NCI-H82 (cell line): ENCODE measurements around the gene NDEL1.

ENCODE experiments used
- DNase-seq: peaks from one replicate; lab custom pipeline; 2025; lab: John Stamatoyannopoulos, UW

Gene NDEL1

DNA sequence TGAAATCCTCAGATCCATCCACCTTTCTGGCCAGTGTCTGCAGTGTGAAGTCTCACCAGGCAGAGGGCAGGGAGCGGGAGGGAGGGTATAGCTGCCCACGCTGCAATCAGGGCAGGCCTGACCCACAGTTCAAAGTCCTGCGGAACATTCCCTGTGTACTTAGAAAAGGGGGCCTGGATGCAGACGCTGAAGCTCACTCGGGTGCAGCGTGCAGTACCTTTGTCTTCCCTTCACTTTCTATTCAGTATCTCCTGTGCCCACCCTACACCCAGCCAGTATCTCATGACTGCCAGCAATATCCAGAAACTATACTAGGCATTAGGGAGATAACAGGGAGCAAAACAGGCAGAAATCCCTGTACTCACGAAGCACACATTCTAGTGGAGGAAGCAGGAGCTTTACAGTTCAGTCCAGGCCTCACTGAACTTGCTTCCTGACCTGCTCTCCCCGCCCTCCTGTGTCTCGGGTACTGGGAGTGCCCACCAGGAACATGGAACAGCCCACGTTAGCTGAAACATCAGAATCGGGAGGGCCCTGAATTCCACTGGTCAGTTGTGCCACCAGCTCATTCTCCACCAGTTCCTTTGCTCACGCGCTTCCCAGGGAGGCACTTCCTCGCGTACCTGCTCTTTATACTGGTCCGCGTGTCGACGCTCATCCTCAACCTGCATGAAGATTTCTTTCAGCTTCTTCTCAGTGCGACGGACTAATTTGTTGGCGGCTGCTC lies 42.2 kb downstream of the NDEL1 start:
- DNase-seq = no peak

DNA sequence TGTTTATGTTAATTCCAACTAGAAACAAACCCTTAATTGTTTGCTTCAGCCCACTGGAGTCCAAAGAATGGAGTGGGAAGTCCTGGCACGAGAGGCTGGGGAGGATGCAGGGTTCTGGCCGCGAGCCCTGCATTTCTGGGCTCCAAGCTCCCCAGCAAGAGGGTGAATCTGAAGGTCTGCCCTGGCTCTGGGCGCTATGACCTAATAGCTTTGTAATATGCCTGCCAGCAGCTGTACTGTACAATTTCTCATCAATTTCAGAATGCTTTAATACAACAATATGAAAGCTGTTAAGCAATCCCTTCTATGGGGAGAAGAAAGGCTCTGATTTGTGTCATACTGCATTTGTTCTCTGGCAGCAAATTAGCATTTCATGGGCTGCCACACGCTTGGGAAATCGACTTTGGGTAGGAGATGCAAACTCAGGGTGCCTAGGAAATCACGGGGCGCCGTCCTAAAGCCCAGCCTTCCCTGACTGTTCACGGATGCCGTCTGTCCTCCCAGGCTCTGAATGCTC lies 43.8 kb downstream of the NDEL1 start:
- no peak for DNase-seq

DNA sequence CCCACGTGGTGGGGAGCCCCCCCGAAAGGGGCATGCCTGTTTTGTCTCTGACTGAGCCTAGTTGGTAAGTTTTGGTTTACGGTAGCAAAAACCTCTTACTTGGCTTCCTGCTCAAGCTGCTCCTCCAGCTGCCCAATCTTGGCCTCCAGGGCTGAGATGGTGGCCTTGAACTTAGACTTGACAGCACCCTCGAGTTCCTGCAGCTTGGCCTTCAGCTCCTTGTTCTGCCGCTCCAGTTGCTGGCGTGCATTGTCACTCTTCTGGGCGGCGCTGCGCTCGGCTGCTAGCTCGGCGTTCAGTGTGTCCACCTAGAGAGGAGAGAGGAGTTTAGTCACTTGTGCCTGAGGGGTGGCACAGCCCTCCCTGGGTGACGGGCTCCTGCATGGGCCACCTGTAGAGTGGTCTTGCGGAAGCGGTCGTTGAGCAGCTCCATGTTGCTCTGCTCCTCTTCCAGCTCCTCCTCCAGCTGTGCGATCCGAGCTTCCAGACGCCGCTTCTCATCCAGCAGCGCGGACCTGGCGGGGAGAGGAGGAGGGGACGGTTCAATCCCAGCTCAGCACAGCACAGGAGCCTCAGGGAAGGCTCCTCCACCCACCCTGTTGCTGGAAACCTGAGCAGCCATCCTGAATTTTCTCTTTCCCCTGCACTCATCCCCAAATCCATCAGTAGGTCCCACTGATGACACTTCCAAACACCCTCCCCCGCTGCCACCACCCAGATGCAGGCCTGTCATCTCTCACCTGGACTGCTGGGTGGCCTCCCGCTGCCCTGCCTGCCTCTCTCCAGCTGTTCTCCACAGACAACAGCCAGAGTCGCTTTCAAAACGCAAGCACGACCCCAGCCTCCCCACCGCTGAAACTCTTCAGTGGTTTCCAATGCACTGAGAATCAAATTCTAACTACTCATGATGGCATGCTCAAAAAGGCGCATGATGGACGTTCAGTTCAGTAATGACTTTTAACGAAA lies 44.6 kb downstream of the NDEL1 start:
- no peak for DNase-seq

DNA sequence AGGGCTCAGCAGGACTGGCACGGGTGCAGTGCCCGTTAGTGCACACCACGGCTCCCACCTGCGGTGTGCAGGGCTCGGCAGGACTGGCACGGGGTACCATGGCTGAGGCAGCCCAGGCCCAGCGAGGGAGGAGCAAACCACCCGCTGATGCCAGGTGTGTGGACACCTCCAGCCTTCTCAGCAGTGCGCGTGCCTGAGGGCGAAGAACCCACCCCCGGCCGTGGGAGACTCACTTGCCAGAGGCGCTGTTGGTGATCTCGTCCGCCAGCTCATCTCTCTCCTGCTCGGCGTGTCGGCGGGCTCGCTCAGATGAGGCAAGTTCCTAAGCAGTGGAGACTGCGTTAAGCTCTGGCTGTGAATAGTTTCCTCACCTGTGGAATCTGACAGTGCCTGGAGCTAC lies 45.4 kb downstream of the NDEL1 start:
- no peak for DNase-seq

DNA sequence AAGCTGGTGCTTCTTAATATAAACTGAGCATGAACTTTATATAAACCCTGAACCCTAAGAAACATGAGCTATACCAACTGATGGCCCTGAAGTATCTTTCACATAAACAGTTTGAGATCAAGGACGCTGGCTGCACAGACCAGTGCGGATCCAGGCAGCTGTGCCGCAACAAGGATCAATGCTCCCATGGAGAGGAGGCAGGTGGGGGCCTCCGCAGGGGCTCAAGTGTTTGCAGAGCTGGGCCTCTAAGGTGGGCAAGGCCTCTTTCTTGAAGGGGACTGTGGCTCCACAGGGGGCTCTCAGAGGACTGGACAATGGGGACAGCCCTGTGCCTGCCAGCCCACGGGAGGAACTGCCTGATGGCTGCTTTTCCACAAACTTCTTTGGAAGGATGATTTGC lies 46.0 kb downstream of the NDEL1 start:
- DNase-seq = no peak

DNA sequence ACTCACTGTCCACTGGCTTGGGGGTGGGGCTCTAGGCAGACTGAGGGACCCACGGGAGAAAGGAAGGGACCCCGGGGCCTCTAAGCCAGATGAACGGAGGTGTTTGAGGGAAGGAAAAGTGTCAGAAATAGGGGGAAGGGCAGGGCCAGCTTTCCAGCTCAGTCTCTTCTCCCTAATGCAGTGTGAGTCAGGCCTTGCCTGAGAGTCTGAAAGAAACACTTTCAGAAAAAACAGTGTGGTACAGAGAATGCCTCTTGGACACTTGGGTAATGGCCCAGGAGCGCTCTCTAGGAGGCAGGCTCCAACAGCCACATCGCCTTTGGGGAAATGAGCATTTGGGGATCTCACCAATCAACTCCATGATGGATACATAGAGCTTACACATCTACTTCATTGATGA lies 46.9 kb downstream of the NDEL1 start:
- DNase-seq = no peak

DNA sequence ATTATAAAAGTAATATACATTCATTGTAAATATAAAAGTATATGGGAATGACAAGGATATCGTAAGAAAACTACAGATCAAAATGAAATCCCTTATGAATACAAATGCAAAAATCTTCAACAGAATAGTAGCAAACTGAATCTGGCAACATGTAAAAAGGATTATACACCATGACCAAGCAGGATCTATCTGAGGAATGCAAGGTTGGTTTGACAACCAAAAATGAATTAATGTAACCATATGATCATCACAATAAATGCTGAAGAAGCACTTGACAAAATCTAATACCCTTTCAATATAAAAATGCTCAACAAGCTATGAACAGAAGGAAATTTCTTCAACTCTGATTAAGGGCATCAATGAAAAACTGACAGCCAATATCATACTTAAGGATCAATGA lies 48.8 kb downstream of the NDEL1 start:
- no peak for DNase-seq

DNA sequence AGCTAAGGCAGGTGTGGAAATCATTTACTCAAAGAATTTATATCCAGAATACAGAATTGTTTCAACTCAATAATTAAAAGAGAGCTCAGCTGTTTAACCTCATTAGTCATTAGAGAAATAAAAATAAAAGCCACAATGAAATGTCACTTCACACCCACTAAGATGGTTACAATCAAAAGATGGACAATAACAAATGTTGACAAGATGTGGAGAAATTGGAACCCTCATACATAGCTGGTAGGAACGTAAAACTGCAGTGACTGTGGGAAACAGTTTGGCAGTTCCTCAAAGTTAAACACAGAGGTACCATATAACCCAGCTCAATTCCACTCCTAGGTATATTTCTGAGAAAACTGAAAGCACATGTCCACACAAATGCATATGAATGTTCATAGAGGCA lies 49.8 kb downstream of the NDEL1 start:
- DNase-seq = no peak

DNA sequence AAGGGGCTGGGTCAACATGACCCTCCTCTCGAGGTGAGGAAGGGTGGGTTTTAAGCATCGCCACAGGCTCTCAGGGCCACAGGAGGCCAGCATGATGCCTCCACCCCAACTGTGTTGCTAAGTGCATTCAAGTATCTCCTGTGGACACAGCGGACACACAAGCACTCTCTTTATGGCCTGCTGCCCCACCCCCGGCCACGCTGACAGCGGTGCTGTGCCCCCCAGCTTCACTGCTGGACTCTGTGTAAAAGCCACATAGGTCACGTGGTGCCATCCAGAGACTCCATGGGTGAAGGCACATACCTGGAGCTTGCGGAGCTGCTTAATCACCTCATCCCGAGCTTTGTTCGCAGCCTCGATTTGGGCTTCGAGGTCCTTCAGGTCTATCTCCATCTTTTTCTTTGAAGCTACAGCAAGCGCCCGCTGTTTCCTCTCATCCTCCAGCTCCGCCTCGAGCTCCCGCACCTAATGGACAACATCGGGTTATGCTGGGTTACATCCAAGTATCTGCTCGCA lies 51.5 kb downstream of the NDEL1 start:
- no peak for DNase-seq

DNA sequence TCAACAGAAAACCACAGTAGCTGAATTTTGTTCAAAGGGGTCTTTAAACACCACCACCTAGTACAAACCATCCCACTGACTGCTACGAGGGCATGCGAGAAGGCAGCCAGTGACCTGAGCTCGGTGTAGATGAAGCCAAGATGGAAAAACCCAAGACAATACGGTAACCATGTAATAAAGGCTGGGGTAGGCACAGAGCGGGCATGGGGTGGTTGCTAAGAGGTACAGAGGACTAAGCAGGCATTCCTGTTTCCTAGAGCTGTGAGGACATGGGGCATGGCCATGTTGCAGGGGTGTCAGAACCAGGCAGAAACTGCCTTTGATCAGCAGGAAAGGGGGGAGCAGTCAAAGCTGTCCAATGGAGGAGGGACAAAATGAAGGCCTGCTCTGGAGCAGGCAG lies 52.1 kb downstream of the NDEL1 start:
- DNase-seq = no peak

DNA sequence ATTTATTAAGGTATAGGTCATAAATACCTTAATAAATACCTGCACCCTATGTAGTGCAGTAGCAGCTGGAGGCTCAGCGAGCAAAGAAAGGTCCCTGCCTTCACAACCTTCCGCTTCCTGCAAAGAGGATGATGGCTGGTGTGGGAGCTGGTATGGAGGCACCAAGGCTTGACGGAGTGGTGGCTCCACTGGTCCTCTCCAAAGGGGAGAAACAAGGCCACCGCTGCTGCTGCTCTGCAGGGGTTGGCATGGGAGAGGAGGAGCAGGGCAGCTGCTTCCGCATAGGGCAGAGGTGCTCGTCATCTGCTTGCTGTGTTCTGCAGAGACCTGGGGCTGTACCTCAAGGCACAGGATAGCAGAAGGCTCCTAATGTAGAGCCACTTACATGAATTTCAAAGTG lies 52.8 kb downstream of the NDEL1 start:
- DNase-seq = no peak

DNA sequence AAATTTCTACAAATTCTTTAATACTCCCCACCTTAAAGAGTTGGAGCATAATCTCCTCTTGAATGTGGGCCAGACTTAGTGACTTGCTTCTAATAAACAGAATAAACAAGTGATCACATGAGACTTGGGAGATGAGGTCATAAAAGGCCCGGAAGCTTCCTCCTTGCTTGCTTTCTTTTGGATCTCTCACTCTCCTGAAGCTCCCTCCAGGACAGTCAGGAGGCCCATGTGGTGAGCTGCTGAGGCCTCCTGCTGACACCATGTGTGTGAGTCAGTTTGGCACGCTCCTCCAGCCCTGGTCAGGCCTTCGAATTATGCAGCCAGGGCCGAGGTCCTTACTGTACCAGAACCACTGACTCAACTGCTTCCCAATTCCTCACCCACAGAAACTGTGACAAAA lies 53.2 kb downstream of the NDEL1 start:
- no peak for DNase-seq

DNA sequence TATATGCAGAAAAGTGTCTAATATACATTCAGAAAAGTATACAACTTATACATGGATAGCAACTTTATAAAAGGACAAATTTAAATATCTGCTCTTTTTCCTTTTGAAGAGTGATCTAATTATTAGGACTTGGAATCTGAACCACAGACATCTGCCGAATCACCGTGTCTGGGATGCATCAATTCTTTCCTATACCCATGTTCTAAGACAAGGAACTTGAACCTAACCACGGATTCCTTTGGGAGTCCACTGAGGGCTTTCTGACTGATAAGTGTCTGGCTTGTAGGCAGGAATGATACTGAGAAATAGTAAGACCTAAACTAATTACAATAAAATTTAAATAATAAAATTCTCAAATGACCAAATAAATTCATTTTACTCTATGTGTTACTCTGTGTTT lies 54.2 kb downstream of the NDEL1 start:
- DNase-seq = no peak

DNA sequence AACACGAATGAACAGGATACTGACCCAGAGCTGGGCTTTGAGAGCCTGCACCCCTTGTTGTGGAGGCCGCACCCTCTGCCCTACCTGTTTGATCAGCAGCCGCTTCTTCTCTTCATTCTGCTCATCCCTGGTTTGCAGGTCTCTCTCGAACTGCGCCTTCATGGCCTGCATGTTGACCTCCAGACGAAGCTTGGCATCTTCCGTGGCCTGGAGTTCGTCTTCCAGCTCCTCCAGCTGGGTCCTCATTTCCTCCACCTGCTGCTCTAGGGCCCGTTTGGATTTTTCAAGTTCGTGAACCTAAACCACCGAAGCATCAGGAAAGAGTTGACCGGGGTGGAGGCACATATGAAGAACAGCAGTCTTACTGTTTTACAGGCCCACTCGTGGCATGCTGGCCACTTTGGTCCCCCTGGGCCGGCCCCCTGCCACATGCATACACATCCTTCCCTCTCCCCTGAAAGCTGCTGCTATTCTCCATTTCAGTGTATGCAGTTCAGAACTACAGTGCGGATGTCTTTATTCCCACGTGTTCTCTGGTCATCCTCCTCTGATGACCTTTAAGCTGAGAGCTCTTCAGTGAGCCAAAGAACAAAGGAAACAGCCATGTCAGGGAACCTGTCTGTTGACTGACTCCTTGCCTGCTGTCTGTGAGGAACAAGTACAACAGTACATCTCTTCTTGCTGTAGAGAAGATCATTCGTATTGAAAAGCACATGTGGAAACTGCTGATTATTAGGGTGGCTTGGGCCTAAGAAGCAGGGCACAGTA lies 54.8 kb downstream of the NDEL1 start:
- no peak for DNase-seq

DNA sequence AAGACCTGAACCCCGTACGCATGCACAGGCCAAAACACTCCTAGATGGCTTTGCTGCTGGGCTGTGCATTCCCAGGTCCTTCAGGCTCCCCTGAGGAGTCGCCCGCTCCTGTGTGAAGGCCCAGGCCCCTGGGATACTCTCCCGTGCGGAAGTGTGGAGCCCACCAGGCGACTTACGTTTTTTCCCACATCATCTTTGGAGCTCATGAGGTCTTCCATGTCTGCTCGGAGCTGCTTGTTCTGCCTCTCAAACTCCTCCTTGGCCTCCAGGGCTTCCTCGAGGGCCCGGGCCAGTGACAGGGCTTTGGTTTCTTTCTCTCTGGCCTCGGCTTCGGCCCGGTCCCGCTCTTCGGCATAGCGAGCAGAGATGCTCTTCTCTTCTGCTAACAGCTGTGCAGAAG lies 56.4 kb downstream of the NDEL1 start:
- DNase-seq = no peak

DNA sequence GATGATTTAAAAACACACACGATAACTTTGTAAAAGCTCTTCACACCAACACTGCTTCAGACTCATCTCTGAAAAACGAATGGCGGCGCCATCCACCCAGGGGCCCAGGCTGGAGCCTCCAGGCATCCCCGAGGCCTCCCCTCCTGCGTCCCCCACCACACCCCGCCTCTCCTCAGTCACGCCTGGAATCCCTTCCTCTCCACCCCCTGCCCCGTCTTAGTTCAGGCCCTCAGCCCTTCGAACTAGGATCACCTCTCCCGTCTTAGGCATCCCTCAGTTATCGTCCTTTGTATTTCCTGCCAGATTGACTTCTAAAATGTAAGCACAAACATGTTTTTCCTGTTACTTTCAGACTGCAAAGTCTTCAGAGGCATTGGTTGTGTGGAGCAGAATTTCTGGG lies 58.3 kb downstream of the NDEL1 start:
- DNase-seq = no peak

DNA sequence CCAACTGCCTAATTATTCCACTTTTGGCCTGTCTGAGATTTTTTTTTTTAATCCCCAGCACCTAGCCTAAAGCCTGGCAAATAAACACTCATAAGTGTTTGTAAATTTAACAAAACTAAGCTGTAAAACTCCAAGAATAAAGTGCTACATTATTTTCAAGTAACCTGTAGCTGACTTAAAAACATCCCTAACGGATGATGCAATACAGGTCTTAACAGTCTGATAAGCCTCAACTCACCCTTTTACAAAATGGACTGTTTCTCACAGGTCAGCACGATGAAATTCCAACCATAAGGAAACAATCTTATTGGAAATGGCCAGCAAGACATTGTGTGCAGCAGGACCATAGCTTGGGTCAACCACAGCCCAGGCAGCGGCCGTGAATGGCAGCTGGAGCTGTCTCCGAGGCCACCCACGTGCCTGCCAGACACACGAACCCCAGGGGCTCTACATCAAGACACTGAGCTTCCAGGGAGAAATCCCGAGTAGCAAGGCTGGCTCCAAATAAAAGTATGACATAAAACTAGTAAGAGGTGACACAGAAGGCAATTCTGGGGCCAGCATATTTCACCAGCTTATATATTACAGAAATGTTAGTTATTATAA lies 58.9 kb downstream of the NDEL1 start:
- no peak for DNase-seq

DNA sequence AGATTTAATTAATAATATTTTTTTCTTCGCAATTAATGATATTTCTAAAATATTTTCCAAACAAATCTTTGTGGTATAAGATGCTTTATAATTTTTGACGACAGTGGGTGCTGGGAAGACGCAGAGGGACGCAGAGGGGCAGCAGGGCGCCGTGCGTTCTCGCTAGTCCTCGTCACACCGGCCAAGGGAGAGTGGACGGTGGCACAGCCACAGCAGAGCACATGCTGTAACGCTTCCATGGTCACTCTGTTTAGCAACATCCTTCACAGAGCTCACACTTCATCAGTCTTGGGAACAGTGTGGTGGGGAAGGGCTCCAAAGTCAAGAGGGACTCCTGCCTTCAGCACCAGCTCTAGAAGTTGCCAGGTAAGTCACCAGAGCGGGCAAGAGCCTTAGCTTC lies 60.4 kb downstream of the NDEL1 start:
- no peak for DNase-seq

DNA sequence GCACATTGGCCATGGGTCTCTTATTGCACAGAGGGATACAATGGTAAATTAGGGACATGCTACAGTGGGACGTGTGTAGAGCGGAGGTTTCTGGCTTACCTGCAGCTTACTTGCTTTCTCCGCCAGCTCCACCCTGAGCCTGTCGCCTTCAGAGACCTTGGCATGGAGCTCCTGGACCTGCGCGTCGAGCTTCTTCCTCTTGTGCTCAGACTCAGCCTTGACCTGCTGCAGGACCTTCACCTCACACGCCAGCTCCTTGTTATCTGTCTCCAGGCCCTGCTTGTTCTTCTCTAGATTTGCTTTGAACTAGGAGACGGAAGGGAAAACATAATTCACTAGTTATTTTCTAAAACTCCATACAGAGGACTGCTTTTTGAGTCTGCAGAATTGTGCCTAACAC lies 63.5 kb downstream of the NDEL1 start:
- no peak for DNase-seq

DNA sequence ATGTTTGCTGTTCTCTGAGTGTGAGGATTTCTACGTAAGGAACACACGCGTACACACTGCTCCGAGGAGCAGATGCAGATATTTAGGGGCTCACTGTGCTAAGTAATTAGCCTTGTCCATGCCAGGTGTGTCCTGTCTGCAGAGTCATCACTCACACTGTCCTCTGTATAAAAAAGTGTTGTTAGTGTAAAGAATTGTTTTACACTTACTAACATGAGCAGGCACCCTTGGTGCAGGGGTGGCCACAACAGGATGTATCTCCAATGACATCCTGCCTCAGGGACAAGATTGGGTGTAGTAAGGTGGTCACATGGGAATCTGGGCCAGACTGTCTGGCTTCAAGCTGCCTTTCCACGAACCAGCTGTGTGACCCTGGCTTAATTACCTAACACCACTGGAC lies 63.9 kb downstream of the NDEL1 start:
- no peak for DNase-seq

DNA sequence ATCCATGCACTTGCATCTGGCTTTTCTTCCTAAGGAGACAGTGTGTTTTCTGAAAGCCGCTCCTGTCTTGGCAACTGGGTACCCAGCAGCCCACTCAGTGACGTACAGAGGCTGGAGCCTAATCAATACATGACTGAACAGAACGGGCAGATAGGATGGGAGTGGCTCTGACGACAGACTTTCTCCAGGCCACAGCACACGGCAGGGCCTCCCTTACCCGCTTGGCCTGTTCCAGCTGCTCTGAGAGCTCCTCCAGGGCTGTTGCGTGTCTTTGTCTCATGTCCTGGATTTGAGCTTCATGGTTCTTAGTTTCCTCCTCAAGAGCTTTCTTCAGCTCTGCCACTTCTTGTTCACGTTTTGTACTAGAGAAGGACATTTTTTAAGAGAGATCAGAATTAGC lies 64.9 kb downstream of the NDEL1 start:
- no peak for DNase-seq

DNA sequence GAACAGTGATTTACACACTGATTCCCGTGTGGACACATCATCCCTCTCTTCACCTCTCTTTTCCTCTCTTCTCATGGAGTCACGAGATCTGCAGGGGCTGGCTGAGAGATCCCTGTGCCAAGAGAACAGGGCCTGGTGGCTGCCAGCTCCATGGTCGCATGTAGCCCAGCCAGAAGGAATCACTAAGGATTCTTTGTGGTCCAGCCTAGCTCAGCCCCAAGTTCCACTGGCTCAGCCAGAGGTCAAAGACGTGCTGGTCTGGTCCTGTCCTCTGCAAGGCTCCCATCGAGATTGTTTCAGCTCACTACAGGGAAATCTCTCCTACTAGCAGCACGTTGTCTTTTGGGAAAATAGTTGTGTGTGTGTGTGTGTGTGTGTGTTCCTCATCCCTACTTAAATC lies 66.4 kb downstream of the NDEL1 start:
- no peak for DNase-seq
